ENCODE data around the gene ZBTB12.
"Not testable (repeated sequence)": the region's sequence is repeated elsewhere in the genome, so short reads cannot be mapped to it uniquely, and the experiment has no call there.

Gene ZBTB12

GRCh38 chr6:31874836-31875572, 26.9 kb downstream of the ZBTB12 start:
- DNase-seq = no peak

GRCh38 chr6:31874084-31874670, 27.7 kb downstream of the ZBTB12 start:
- DNase-seq = no peak

GRCh38 chr6:31871046-31871659, 30.7 kb downstream of the ZBTB12 start:
- no peak for DNase-seq

GRCh38 chr6:31870385-31870921, 31.4 kb downstream of the ZBTB12 start:
- DNase-seq = no peak

- no peak for DNase-seq
Observed at GRCh38 chr6:31869343-31869742, 32.5 kb downstream of the ZBTB12 start.

- not testable (repeated sequence) for DNase-seq
Observed at GRCh38 chr6:31868658-31868971, 33.3 kb downstream of the ZBTB12 start.

GRCh38 chr6:31865205-31866118, 36.4 kb downstream of the ZBTB12 start:
- no peak for DNase-seq

- no peak for DNase-seq
Observed at GRCh38 chr6:31864818-31865204, 37.1 kb downstream of the ZBTB12 start.

- DNase-seq = not testable (repeated sequence)
Observed at GRCh38 chr6:31864123-31864562, 37.7 kb downstream of the ZBTB12 start.

- peak; percentile 100 for DNase-seq
Observed at GRCh38 chr6:31862344-31863235, 39.3 kb downstream of the ZBTB12 start, which contains the start of gene NEU1. Gene NEU1 (minus strand): TSS chr6:31862821. CDS start chr6:31862776, 45 bp downstream.

- DNase-seq = no peak
Observed at GRCh38 chr6:31861919-31862343, 40.0 kb downstream of the ZBTB12 start.

GRCh38 chr6:31861150-31861549, 40.7 kb downstream of the ZBTB12 start:
- no peak for DNase-seq

GRCh38 chr6:31860349-31860748, 41.5 kb downstream of the ZBTB12 start:
- DNase-seq = no peak

GRCh38 chr6:31859923-31860322, 42.0 kb downstream of the ZBTB12 start:
- DNase-seq = no peak

GRCh38 chr6:31858707-31859106, 43.2 kb downstream of the ZBTB12 start:
- DNase-seq = no peak

GRCh38 chr6:31857774-31858173, 44.1 kb downstream of the ZBTB12 start:
- not testable (repeated sequence) for DNase-seq

GRCh38 chr6:31851980-31852718, 49.7 kb downstream of the ZBTB12 start:
- DNase-seq = not testable (repeated sequence)

- DNase-seq = no peak
Observed at GRCh38 chr6:31851485-31851832, 50.4 kb downstream of the ZBTB12 start.

- DNase-seq = no peak
Observed at GRCh38 chr6:31850765-31851484, 51.0 kb downstream of the ZBTB12 start.

Measured in NCI-H226 (cell line).